IPS DF 4.7 (cell line): ENCODE measurements around the gene SLC5A12.

Experiments
- DNase-seq: peaks from one replicate; pipeline ENCODE4 v3.0.0-alpha.2; 2013; ENCODE audit warnings: low spot score; ENCODE audit errors: extremely low read depth

Gene SLC5A12

GRCh38 chr11:26719998-26720397 is 1.9 kb downstream of the SLC5A12 start:
- no peak for DNase-seq

GRCh38 chr11:26719289-26719973 is 2.4 kb downstream of the SLC5A12 start:
- no peak for DNase-seq

GRCh38 chr11:26717771-26718170 is 4.1 kb downstream of the SLC5A12 start:
- DNase-seq = no peak

- no peak for DNase-seq
Observed at GRCh38 chr11:26715133-26715532, 6.7 kb downstream of the SLC5A12 start.

GRCh38 chr11:26712497-26712896 is 9.4 kb downstream of the SLC5A12 start:
- no peak for DNase-seq

- no peak for DNase-seq
Observed at GRCh38 chr11:26710489-26710888, 11.4 kb downstream of the SLC5A12 start.

GRCh38 chr11:26708736-26709456 is 13.0 kb downstream of the SLC5A12 start:
- no peak for DNase-seq

- DNase-seq = no peak
Observed at GRCh38 chr11:26706181-26706580, 15.7 kb downstream of the SLC5A12 start.

GRCh38 chr11:26704249-26704648 is 17.6 kb downstream of the SLC5A12 start:
- DNase-seq = no peak

GRCh38 chr11:26703411-26704191 is 18.3 kb downstream of the SLC5A12 start:
- DNase-seq = no peak

GRCh38 chr11:26702406-26702805 is 19.5 kb downstream of the SLC5A12 start:
- DNase-seq = no peak

GRCh38 chr11:26700574-26701235 is 21.2 kb downstream of the SLC5A12 start:
- DNase-seq = no peak

GRCh38 chr11:26698224-26698623 is 23.6 kb downstream of the SLC5A12 start:
- no peak for DNase-seq

GRCh38 chr11:26696330-26696729 is 25.5 kb downstream of the SLC5A12 start:
- no peak for DNase-seq

GRCh38 chr11:26688701-26689100 is 33.2 kb downstream of the SLC5A12 start:
- DNase-seq = no peak

GRCh38 chr11:26687351-26687750 is 34.5 kb downstream of the SLC5A12 start:
- no peak for DNase-seq

- DNase-seq = no peak
Observed at GRCh38 chr11:26677566-26677965, 44.3 kb downstream of the SLC5A12 start.

GRCh38 chr11:26676641-26677040 is 45.2 kb downstream of the SLC5A12 start:
- DNase-seq = no peak

GRCh38 chr11:26675233-26675928 is 46.5 kb downstream of the SLC5A12 start:
- DNase-seq = no peak

GRCh38 chr11:26665946-26666345 is 55.9 kb downstream of the SLC5A12 start:
- no peak for DNase-seq

GRCh38 chr11:26665036-26665435 is 56.8 kb downstream of the SLC5A12 start:
- DNase-seq = no peak
